Measurements from ENCODE around the gene ELF4.

- TF ChIP-seq, protein P1, sequence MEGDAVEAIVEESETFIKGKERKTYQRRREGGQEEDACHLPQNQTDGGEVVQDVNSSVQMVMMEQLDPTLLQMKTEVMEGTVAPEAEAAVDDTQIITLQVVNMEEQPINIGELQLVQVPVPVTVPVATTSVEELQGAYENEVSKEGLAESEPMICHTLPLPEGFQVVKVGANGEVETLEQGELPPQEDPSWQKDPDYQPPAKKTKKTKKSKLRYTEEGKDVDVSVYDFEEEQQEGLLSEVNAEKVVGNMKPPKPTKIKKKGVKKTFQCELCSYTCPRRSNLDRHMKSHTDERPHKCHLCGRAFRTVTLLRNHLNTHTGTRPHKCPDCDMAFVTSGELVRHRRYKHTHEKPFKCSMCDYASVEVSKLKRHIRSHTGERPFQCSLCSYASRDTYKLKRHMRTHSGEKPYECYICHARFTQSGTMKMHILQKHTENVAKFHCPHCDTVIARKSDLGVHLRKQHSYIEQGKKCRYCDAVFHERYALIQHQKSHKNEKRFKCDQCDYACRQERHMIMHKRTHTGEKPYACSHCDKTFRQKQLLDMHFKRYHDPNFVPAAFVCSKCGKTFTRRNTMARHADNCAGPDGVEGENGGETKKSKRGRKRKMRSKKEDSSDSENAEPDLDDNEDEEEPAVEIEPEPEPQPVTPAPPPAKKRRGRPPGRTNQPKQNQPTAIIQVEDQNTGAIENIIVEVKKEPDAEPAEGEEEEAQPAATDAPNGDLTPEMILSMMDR (IDR thresholded peaks at IDR 0.05): no peak
- TF ChIP-seq EP300 (IDR thresholded peaks at IDR 0.05): no peak
Measured at GRCh38 chrX:130015181-130015580, 95.1 kb downstream of the ELF4 start.

Measured in esophagus muscularis mucosa (tissue), 3 donors.